ENCODE results near the gene ATP6V0A4.

DNA sequence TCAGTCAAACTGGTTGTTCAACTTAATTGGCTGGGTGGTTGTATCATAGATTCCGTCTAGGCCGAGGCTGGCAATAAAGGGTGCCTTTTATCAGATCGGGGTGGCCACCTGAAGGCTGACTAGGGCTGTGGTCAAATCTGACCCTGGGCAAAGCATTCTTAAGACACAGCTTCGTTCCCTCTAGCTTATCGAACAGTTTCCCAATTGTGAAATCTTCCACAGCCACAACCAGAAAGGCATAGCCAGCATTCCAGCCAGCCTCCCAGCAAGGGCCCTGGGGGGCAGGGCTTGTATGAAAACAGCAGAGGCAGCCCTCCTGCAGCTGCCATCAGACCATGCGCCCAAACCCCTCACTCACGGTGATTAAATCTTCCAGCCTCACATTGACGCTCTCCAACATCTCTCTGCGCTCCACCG is 42.7 kb downstream of the ATP6V0A4 start:
- TF ChIP-seq, protein P1, sequence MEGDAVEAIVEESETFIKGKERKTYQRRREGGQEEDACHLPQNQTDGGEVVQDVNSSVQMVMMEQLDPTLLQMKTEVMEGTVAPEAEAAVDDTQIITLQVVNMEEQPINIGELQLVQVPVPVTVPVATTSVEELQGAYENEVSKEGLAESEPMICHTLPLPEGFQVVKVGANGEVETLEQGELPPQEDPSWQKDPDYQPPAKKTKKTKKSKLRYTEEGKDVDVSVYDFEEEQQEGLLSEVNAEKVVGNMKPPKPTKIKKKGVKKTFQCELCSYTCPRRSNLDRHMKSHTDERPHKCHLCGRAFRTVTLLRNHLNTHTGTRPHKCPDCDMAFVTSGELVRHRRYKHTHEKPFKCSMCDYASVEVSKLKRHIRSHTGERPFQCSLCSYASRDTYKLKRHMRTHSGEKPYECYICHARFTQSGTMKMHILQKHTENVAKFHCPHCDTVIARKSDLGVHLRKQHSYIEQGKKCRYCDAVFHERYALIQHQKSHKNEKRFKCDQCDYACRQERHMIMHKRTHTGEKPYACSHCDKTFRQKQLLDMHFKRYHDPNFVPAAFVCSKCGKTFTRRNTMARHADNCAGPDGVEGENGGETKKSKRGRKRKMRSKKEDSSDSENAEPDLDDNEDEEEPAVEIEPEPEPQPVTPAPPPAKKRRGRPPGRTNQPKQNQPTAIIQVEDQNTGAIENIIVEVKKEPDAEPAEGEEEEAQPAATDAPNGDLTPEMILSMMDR (IDR thresholded peaks at IDR 0.05) = no peak
- no peak for TF ChIP-seq POLR2AphosphoS5 (IDR thresholded peaks at IDR 0.05)
- no peak for TF ChIP-seq POLR2A (IDR thresholded peaks at IDR 0.05)

Measured in breast epithelium (tissue), 3 donors.